ENCODE data around the gene MRPL14. TPM values are rescaled to one million over a fixed set of nuclear protein-coding genes. Genes with fewer than 3 reads are reported as not detected.

MRPL14 gene
- total and polyA plus RNA-seq, 8 donors, result 8.7 to 30.4 (median 14.1) TPM

GRCh38 chr6:44076356-44077213, 50.7 kb downstream of the MRPL14 start:
- WGBS, 2 donors, result 13 to 17% methylated on average over 40 to 49 of the region's 49 CpGs
- Histone ChIP-seq H3K4me1 (peaks cover 8 to 22% (median 11%) of the 10 kb centered on the region in 3 donors), H3K4me3 (peak overlapping the region in 2 of 4 donors; percentile 8 to 18), H3K27me3 (no peaks in the 10 kb centered on the region), H3K36me3 (no peaks in the 10 kb centered on the region), H3K27ac (no peak overlapping the region), H3K9me3 (no peaks in the 10 kb centered on the region)
- no peak for TF ChIP-seq CTCF (IDR thresholded peaks at IDR 0.05)
- peak in 2 of 4 donors; percentile 1 to 16 for ATAC-seq
- peak in 5 of 6 donors; percentile 54 to 92 (median 82) for DNase-seq
- no peak for FAIRE-seq
- intact Hi-C loops (cut with DNase I), result loop anchor here in 1 of 3 donors (5.0 to 10.0 kb wide), 5 partner anchors 112 to 409 kb away; no protein-coding TSS in a partner anchor

- no peaks in the 10 kb centered on the region for H3K36me3 ChIP-seq
- 94 to 96% methylated on average over 2 of the region's 2 CpGs for WGBS, 2 donors
- H3K4me1 ChIP-seq, result peaks cover 8 to 22% (median 11%) of the 10 kb centered on the region in 3 donors
- H3K27ac ChIP-seq, result no peak overlapping the region
- TF ChIP-seq CTCF (IDR thresholded peaks at IDR 0.05), result no peak
- FAIRE-seq, result no peak
- H3K27me3 ChIP-seq, result no peaks in the 10 kb centered on the region
- no peak for ATAC-seq
- H3K9me3 ChIP-seq, result no peaks in the 10 kb centered on the region
- intact Hi-C loops (cut with DNase I), result loop anchor here in 1 of 3 donors (5.0 to 10.0 kb wide), 5 partner anchors 111 to 408 kb away; no protein-coding TSS in a partner anchor
- no peak overlapping the region for H3K4me3 ChIP-seq
- DNase-seq, result no peak
These were observed 51.5 kb downstream of the MRPL14 start for GRCh38 chr6:44075647-44076355.

GRCh38 chr6:44074813-44075646, 52.2 kb downstream of the MRPL14 start:
- ATAC-seq, result no peak
- no peak for FAIRE-seq
- WGBS, 2 donors, result 53 to 60% methylated on average over 9 of the region's 9 CpGs
- no peak overlapping the region for H3K4me3 ChIP-seq
- intact Hi-C loops (cut with DNase I), result loop anchor here in 1 of 3 donors (5.0 to 10.0 kb wide), 5 partner anchors 110 to 408 kb away; no protein-coding TSS in a partner anchor
- H3K27me3 ChIP-seq, result no peaks in the 10 kb centered on the region
- DNase-seq, result peak in 1 of 6 donors; percentile 18
- peaks cover 8 to 22% (median 11%) of the 10 kb centered on the region in 3 donors for H3K4me1 ChIP-seq
- peak in 1 of 4 donors; percentile 8 for TF ChIP-seq CTCF (IDR thresholded peaks at IDR 0.05)
- H3K9me3 ChIP-seq, result no peaks in the 10 kb centered on the region
- no peaks in the 10 kb centered on the region for H3K36me3 ChIP-seq
- no peak overlapping the region for H3K27ac ChIP-seq

- DNase-seq (peak in 5 of 6 donors; percentile 48 to 82 (median 68)), FAIRE-seq (no peak), ATAC-seq (peak; percentile 62 to 78 (median 69))
- intact Hi-C loops (cut with DNase I), result loop anchor here in 1 of 3 donors (10.0 kb wide), 2 partner anchors 110 to 220 kb away; no protein-coding TSS in a partner anchor
- no peaks in the 10 kb centered on the region for H3K27me3 ChIP-seq
- 1 to 2% methylated on average over 13 of the region's 13 CpGs for WGBS, 2 donors
- TF ChIP-seq CTCF (IDR thresholded peaks at IDR 0.05), result peak; percentile 74 to 87 (median 77)
- H3K4me1 ChIP-seq, result peaks cover 8 to 22% (median 11%) of the 10 kb centered on the region in 3 donors
- peak overlapping the region in 2 of 4 donors; percentile 15 to 81 for H3K27ac ChIP-seq
- H3K4me3 ChIP-seq, result peak overlapping the region in 1 of 4 donors; percentile 49
- no peaks in the 10 kb centered on the region for H3K36me3 ChIP-seq
- H3K9me3 ChIP-seq, result no peaks in the 10 kb centered on the region
These were observed 52.8 kb downstream of the MRPL14 start for GRCh38 chr6:44074439-44074812.

All from pancreas (tissue), 10 donors.